HG03280 (cell line): ENCODE measurements around the gene MIDN.
"Not testable (repeated sequence)": the region's sequence is repeated elsewhere in the genome, so short reads cannot be mapped to it uniquely, and the experiment has no call there.

Source experiments
- ATAC-seq: cut with Tn5 transposase; IDR thresholded peaks from one replicate; pipeline ENCODE4 v1.9.1; 2021; ENCODE audit warnings: mild to moderate bottlenecking, moderate library complexity; ENCODE audit not compliant: unreplicated experiment

MIDN gene

GRCh38 chr19:1248139-1248785 is at the start of gene MIDN:
MIDN (plus strand) TSS chr19:1248583; CDS start chr19:1250297, 1,714 bp downstream.
- peak; percentile 10 for ATAC-seq

DNA sequence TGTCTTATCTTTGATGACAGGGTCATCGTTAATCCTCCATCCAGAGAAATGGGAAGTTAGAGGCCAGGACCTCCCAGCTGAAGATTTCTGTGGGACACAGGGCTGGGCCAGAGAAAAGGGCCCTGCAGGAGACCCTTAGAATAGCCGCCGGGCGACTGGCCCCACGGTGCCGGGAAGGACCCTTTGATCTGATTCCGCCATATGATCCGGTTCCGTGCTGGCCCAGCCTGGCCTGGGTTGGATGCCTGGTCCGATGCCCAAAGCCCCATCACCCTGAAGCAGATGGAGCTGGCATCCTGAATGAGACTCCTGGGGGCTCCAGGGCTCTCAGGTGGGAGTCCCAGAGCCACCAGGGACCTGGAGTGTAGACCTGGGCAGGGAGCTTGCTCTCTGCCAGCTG is 48.9 kb upstream of the MIDN start:
- no peak for ATAC-seq

- not testable (repeated sequence) for ATAC-seq
These were observed 47.8 kb upstream of the MIDN start for GRCh38 chr19:1200614-1201013.

GRCh38 chr19:1205114-1206099 is 43.0 kb upstream of the MIDN start, which contains the start of gene STK11:
STK11 (plus strand) TSS chr19:1205778; CDS start chr19:1206914, 1,136 bp downstream.
- ATAC-seq = peak; percentile 91

DNA sequence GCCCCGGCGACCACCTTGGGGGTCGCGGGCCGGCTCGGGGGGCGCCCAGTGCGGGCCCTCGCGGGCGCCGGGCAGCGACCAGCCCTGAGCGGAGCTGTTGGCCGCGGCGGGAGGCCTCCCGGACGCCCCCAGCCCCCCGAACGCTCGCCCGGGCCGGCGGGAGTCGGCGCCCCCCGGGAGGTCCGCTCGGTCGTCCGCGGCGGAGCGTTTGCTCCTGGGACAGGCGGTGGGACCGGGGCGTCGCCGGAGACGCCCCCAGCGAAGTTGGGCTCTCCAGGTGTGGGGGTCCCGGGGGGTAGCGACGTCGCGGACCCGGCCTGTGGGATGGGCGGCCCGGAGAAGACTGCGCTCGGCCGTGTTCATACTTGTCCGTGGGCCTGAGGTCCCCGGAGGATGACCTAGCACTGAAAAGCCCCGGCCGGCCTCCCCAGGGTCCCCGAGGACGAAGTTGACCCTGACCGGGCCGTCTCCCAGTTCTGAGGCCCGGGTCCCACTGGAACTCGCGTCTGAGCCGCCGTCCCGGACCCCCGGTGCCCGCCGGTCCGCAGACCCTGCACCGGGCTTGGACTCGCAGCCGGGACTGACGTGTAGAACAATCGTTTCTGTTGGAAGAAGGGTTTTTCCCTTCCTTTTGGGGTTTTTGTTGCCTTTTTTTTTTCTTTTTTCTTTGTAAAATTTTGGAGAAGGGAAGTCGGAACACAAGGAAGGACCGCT is 42.1 kb upstream of the MIDN start:
- ATAC-seq = no peak

DNA sequence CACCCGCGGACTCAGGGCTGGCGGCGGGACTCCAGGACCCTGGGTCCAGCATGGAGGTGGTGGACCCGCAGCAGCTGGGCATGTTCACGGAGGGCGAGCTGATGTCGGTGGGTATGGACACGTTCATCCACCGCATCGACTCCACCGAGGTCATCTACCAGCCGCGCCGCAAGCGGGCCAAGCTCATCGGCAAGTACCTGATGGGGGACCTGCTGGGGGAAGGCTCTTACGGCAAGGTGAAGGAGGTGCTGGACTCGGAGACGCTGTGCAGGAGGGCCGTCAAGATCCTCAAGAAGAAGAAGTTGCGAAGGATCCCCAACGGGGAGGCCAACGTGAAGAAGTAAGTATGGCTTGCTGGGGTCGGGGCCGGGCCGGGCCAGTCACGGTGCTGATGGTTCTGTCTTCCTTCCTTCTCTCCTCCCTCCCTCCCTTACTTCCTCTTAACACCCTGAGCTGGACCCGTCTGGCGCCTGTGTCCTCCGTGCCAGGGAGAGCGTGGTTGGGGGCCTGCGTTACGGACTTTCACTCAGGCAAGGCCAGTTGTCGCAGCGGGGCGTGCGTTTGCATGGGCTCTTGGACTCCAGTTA is 41.4 kb upstream of the MIDN start:
- no peak for ATAC-seq

GRCh38 chr19:1208830-1209229 is 39.6 kb upstream of the MIDN start:
- ATAC-seq = not testable (repeated sequence)

- no peak for ATAC-seq
These were observed 38.2 kb upstream of the MIDN start for GRCh38 chr19:1210227-1210538.

DNA sequence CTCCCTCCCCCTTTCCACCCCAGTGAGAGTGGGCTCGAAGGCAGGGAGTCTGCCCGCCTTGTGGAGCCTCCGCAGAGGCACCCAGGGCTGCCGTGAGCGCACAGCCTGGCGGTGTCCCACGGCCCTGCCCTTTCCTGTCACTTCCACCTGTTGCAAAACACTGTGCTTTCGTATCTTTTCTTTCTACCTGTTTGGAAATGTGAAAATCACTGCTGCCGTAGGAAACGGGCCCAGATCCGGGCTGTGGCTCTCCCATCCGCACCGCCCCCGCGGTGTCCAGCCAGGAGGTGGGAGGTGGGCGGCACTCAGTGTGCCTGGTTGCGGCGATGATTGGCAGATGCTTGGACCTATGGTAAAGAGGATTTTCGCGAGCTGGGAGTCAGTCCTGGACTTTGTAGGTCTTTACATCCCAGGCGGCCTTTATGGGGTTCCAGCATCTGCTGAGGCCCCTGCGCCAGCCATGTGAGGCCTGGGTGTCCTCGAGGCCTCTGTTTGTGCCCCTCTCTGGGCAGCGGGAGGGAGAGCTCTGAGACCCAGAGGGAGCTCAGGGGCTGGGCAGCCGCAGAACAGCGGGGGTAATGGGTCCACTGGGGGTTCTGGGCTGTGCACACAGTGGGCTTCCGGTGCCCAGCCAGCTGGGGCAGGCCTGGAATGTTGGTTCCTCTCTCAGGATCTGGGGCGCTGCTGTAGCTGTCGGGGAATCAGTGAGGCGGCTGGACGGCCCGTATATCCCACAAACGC is 36.7 kb upstream of the MIDN start:
- no peak for ATAC-seq

DNA sequence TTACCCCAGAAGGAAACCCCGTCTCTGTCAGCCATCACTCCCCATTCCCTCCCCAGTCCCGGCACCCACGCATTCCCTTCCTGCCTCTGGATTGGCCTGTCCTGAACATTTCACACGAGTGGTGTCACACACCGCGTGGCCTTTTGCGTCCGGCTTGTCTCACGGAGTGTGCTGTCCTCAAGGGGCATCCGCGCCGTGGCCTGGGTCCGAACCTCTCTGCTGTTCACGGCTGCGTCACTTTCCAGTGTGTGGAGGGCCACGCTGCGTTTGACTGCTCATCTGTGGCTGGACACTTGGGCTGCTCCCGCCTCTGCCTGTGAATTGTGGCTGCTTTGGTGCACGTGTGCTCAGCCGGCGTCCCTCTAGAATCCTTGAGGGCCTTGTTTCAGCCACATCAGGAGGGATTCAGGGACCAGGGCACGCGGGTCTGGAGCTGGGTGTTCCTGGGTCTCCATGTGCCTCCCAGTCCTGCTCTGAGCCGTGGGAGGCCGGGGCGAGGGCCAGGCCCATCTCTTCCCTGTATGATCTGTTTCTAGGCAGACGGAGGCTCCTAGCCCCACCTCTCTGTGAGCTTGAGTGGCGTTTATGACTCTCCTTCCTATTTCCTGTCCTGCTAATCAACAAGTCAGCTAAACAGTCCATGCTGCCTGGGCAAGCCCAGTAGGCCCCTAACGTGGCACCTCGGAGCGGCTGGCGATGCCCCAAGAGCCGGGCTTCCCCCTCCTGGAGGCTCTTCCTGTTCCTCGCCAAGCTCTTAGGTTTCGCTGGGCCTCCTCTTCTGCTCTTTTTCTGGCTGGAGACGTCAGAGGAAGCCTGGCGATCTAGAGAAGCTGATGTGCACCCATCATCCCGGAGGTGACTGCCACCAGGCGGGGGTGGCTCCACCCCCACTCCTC is 34.7 kb upstream of the MIDN start:
- ATAC-seq = no peak

DNA sequence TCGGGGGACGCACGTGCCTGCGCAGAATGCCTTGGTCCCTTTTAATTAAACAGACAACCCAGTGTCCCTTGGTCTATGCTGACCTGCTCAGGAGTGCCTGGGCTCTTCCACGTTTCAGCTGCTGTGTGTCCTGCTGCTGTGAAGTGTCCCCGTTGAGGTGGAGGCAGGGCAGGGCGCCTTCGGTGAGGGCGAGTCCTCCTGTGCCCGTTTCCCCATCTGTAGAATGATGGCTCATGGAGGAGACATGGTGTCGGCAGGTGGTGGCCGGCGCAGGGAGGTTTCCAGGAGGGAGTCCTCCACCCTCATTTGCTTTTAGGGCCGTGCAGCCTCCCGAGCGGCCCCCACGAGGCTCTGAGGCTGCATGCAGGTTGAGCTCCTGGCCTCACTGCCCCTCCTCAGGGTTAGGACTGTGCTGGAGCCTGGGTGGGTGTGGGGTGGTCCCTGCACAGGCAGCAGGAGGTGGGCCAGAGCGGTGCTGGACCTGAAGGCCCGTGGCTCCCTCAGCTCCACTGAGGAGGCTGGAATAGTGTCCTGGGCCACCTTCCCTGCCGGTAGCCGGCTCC is 34.0 kb upstream of the MIDN start:
- ATAC-seq = no peak

DNA sequence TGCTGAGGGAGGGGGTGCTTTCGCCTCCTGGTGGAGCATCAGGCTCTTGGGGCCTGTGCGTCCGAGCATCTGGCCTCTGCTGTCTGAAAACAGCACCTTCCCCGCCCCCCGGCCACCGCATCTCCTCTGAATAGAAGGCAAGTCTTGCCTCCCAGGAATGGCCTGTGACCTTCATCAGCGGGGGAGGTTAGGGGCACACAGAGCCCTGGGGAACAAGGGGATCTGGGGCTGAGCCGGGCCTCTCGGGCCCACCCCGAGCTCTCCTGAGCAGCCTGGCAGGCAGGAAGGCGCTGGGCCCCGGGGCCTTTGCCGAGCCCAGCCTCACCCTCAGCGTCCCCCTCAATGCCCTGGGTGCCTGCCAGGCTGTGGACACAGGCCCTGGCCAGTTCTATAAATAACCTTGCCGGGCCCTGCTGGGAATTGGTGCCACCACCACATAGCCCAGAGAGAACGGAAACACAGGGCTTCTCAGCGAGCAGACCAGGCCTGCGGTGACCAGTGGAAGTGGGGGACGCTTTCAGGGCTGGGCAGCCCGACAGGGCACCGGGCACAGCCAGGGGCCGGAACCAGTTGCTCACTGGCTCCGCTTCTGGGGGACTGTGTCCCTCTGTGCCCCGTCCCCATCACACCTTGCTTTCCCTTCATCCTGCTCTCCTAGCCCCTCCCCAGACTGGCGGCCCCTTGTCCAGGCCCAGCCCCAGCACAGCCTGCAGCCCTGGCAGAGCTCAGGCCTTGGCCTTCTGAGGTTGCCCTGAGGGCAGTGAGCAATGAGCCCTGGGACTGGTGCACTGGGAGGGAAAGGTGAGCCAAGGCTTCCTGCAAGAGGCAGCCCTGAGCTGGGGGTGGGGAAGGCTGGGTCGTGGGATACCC is 33.3 kb upstream of the MIDN start:
- no peak for ATAC-seq

- ATAC-seq = no peak
These were observed 31.6 kb upstream of the MIDN start for GRCh38 chr19:1216756-1217155.

DNA sequence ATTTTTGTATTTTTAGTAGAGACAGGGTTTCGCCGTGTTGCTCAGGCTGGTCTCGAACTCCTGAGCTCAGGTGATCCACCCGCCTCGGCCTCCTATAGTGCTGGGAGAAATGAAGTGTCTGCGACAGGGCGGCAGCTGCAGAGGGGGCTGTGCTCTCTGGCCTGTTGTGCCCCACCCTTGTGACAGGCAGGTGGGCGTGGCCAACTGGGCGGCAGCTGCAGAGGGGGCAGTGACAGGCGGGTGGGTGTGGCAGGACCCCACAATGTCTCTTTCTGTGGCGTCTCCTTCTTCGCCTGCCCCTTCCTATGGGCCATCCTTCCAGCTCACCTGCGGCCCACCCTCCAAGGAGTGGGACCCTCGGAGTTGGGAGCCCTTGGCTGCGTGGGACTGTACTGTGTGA is 31.0 kb upstream of the MIDN start:
- ATAC-seq = no peak

DNA sequence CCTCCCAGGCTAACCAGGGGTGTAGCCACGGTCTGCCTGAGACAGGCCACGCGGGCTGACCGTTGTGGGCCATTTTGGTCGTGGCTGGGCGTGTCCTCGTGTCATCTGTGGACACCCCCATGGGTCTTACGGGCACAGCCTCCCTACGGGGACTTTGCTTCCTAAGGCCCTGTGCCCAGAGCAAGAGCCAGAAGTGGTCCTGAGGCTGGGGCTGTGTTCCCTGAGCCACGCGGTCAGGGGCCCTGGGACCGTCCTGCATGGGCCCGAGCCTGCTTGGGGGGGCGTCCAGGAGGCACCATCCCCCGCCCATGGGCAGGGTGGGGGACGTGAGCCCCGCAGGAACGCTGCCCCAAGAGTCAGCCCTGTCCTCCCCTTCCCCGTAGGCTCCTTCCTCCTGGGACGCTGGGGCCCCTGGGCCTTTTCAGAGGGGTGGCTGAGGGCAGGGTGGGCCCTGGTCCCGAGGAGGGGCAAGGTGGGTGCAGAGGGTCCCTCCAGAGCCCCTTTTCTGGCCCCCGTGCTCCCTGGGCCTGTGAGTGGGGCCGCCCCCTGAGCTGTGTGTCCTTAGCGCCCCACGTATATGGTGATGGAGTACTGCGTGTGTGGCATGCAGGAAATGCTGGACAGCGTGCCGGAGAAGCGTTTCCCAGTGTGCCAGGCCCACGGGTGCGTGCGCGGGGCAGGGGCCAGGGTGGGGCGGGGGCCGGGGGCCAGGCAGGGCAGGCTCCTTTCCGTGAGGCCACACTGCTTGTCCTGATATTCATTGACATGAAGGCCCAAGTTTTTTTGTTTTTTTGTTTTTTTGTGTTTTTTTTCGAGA is 29.4 kb upstream of the MIDN start:
- ATAC-seq = no peak

- no peak for ATAC-seq
These were observed 28.5 kb upstream of the MIDN start for GRCh38 chr19:1219786-1220476.

- ATAC-seq = no peak
These were observed 27.9 kb upstream of the MIDN start for GRCh38 chr19:1220477-1220930.
